Hippocampal formation (tissue), 2 donors: ENCODE measurements around the gene GRIK1.

Source experiments
- DNase-seq, 2 donors: peaks; one replicate each; lab custom pipeline; 2025; lab: John Stamatoyannopoulos, UW

Gene GRIK1

DNA sequence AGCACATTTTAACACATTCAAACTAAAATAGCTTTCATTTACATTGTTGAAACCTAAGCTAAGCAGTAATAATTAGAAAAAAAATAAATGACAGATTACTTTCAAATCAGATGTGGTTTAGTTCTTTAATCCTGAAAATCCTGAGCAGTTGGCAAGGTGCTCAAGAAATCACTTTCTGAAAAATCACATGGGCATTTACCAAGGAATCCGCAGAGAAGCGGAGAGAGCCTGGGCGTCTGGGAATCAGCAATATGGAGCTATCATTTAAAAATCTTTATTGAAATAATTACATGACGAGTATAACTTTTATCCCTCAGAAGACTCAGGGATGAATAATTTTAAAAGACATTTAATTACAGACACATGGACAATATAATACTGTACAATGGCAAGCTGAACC, 30.2 kb downstream of the GRIK1 start:
- no peak for DNase-seq

DNA sequence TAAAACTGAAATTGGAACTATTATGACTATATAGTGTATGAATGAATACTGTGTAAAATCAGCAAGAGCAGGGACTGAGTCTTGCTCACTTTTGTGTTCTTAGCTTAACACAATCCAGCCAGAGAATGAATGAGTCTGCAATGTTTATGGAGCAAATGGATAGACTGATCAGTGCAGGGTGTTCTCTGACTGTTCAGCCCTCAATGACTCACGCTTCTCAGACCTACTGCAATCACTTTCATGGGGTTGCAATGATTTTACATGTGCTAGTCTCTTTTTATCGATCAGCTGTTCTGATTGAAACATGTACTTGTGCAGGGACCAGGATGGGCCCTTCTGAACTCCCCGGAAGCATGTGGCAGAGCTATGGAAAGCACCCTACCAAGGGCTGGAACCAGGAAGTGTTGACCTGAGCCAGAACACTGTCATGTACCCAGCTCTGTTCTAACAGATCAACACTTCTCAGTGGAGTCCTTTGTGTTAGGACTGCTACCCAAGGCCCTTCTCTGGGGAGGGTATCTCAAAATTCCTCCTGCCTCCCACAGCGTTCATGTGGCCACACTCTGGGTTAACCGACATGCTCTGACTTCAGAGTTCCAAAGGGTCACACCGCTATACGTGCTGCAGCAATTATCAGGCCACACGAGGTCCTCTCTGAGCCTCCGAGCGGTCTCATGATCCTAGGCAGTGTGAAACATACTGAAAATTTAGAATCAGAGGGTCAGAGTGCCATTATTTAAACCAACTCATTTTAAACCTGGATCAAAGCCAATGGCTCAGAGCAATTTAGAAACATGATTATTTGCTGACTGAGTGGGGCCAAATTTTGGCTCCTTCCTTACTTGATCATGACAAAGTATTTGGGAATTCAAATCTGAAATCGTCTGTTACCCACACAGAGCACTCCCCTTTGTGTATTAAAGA, 35.2 kb downstream of the GRIK1 start:
- DNase-seq = no peak

DNA sequence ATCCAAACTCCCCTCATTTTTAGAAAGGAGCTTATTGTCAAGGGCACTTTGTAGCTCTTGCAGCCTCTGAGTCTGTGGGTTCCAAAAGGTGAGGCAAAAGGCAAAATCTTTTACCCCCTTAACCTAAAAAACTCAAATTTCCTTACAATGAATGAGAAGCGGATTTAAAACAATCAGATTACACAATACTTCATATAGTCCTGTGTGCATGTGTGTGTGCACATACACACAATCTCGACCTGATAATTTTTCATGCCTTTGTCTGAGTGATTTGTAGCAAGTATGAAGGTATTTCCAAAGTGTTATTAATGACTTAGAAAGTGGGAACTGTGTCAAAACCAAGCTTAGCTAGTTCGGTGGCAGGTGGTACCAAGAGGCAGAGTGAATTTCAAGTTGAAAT, 42.9 kb downstream of the GRIK1 start:
- no peak for DNase-seq

DNA sequence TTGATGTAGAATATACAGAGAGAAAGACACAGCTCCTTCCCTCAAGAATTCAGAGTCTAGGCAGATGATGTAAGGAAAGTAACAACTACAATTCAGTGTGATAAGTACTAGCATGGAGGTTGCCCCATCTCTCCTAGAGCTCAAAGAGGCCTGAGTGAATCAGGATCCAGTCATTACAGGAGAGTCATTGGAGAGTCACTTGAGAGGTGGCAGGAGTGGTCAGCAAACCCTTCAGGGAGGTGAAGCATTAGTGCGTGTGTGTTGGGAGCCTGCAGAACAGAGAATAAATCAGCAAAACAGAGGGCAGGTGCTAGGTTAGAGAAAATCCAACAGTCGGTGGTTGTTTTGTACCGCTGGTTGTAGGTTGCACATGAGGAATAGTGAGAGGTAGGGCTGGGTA, 46.1 kb downstream of the GRIK1 start:
- no peak for DNase-seq

DNA sequence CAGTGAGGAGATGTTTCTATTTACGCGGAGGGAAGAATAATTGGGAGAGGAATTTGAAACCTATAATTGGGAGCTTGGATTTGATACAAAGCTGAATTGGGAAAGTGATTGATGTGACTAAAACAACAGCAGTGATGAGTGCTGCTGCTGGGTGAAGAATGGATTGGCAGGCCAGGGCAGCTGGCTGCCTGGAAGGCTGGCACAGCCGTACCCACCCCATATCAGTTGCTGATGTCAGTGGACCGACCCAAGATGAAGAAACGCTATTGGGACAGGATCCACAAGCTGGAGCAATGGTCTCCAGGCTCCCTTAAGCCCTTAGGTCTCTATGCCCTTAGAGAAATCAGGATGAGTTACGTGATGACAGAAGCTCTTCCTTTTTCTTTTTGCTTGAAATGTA, 47.4 kb downstream of the GRIK1 start:
- DNase-seq = no peak

DNA sequence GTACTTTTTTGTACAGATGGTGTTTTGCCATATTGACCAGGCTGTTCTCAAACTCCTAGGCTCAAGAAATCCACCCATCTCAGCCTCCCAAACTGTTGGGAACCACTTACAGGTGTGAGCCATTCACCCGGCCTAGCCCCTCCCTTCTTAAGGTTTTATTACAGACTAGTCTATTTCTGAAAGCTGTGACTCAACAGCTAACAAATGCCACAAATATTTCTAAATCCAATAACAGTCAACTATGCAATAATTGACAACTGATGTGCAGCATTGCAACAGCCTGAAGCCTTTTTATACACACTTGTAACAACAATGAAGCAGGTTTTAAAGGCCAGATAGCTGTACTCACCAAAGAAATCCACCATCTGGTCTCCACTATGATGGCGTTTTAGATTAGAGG, 51.4 kb downstream of the GRIK1 start:
- no peak for DNase-seq

DNA sequence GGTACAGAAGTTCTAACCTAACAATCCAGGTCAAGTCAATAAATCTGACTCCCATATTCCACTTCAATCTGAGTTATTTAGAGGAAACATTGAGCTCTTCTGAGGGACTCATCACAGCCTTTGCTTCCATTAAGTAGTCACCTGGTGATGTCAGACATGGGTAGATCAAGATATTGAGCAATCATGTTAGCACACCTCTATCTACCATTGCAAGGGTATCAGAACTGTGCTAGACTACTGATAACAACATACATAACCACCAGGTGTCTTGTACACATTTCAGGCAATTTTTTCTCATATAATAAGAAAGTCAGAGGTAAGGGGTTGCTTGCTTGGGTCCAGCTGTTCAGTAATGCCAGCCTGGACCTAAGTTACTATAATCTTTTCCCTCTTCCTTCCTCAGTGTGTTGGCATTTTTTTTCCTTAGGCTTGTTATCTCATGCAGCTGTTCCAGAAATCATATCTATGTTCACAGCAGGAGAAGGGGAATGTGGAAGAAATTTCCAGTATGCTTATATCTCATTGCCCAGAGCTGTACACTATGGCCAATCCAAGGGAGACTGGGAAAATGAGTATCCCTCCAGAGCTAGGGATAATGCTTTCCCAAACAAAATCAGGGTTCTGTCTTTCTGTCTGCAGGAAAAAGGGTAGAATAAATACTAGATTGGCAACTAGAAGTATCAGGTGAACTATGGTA, 52.3 kb downstream of the GRIK1 start:
- no peak for DNase-seq

DNA sequence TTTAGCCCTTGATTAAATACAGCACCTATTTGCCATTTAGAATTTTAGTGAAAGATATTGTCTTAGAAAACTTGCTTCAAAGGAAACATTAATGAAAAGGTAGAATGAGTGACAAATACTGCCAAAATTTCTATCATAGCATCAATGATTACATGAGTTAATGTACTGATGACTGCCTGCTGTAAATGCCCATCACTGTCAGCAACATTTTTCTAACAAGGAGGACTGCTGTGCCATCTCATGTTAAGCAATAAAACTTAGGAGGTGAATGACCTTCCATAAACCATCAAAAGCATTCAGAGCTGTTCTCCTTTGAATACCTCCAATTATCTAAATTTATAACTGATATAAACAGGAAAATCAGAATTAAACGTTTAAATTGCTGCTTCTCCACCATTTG, 54.3 kb downstream of the GRIK1 start:
- no peak for DNase-seq

DNA sequence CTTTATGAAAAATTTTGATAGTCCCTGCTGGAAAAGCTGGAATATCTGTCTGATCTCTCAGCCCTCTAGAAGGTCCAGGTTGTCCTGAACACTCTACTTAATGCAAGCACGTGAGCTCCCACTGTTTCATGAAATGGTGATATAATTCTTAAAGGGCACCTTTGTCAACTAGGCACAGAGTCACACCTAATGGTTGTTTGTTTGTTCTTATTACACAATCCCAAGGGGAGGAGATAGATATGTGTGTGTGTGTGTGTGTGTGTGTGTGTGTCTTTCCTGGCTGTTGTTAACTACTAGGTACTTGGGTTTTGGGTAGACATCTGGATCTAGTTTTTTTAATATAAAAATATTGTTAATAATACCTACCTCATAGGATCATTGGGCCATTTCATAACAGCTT, 63.9 kb downstream of the GRIK1 start:
- no peak for DNase-seq

DNA sequence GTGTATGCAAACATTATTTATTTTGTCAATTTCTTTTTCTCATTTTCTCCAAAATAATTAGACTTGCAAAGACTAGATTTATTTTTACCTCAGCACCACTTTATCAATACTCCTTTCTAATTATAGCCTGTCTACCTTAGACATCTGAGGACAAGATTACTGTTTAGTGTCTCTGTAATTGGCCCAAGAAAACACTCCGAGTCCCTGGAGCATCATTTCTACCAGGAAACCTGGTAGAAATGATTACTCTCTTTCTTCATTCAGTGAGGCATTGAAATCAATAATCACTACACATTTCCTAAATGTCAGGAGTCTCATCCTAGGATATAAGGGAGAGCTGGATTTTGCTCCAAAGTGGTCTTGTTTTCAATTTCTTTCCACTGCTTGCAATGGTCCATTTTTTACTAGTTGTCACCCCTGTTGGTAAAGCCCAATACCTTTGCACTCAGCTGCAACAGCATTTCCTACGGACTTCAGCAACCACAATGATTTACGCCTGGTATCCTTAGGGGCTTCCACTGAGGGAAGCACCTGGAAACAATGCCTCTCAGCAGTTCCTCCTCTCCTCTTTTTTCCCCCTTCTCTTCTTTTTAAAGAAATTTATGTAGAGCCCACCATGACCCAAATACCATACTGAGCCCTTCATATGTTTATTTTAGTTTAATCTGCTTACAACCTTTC, 64.6 kb downstream of the GRIK1 start:
- DNase-seq = no peak

DNA sequence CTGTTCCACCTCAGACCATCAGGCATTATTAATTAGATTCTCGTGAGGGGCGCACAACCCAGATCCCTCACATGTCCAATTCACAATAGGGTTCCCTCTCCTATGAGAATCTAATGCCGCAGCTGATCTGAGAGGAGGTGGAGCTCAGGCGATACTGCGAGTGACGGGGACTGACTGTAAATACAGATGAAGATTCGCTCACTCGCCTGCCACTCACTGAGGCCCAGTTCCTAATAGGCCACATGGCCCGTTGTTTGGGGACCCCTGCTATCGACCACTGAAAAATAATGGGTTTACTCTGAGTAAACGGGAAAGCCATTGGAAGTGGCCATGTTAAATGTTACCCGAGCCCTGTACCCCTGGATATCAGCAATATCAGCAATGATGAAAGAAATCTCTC, 65.9 kb downstream of the GRIK1 start:
- no peak for DNase-seq

DNA sequence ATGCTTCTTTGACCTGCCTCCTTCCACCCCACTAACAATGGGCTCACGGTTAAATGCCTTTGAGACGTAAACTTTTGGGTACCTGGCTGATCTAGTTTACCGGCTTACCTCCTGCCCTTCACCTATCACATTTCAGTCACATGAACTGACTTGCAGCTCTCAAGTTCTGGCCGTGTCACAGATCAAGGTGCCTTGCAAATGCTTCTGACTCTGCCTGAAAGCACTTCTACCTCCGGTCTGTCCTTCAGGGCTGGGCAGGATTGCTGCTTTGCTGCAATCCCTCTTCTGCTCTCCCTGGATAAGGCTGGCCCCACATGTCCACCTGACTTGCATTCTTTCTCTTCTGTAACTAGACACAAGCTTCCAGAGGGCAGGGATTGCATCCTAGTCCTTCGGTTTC, 69.0 kb downstream of the GRIK1 start:
- no peak for DNase-seq

DNA sequence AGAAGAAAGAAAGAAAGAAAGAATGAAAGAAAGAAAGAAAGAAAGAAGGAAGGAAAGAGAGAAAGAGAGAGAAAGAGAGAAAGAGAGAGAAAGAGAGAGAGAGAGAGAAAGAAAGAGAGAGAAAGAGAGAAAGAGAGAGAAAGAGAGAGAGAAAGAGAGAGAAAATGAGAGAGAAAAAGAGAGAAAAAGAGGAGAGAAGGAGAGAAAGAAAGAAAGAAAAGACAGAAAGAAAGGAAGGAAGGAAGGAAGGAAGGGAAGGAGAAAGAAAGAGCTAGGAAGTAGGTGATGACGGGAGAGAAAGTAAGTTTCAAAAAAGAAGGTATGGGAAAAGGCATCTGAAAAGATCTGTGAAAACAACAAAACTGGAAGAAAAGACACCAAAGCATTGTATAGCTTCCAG, 72.0 kb downstream of the GRIK1 start:
- no peak for DNase-seq

DNA sequence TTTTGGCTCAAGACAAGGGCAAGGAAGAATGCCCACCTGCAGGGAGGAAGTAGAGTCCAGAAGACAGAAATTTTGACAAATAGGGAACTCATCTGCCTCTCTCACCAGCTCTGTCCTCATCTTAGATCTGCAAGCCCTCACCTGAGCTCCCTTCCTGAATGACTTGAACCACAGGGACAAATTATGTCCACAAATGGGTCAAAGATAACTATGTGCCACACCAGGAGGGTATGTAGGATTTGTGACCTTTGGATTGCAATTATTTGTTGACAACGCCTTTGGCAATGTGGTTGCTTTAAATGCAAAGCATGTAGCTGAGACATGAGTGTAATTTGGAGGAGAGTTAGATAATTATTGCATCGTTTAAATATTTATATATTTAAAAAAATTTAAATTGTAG, 79.5 kb downstream of the GRIK1 start:
- DNase-seq = no peak

DNA sequence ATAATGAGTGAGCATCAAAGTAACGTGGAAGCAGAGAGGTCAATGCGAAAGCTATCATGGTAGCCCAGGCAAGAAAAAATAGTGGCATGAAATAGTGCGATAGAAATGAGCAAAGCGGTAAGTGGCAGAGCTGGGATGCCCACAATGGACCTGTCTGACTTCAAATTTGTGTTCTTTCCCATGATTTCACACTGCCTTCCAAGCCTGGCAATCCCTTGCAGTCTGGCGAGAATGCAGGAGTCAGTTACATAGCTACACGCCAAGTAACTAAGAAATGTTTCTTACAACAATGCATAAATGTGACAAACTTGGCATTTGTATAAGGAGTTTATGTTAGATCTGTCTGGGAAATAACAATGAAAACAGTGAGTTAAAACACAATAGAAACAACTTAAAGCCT, 82.6 kb downstream of the GRIK1 start:
- no peak for DNase-seq

DNA sequence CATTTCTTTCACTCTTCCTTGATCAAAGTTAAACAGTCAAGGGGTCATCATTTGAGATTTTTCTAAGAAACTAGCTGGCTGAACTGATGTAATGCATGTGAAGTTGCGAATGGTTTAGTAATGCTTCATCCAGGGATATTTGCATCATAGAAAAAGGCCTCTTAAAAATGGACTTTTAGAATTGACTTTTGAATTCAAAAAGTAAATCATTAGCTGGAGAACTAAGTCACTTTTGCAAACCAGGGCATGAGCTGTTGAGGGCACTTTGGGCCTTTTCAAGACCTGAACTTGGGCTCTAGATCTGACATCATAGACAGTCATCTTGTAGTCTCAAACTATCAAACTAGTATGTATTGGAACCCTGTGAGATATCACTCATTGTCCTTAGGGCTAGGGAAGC, 85.0 kb downstream of the GRIK1 start:
- DNase-seq = no peak

DNA sequence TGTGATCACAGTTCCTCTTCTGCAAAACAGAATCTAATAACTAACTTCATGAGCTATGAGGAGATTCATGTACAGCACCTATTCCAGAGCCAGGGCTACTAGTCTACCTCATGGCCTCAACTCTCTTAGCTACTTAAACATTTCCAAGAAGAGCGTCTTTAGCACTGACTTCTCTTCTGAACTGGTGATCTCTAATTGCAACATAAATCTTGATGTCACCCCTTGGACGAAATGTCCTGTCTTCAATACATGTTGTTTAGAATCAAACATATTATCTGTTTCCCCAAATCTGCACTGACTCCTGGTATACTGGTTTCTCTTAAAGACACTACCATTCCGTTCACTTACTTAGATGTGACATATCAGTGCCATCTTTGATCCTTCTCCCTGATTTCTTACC, 88.2 kb downstream of the GRIK1 start:
- no peak for DNase-seq

DNA sequence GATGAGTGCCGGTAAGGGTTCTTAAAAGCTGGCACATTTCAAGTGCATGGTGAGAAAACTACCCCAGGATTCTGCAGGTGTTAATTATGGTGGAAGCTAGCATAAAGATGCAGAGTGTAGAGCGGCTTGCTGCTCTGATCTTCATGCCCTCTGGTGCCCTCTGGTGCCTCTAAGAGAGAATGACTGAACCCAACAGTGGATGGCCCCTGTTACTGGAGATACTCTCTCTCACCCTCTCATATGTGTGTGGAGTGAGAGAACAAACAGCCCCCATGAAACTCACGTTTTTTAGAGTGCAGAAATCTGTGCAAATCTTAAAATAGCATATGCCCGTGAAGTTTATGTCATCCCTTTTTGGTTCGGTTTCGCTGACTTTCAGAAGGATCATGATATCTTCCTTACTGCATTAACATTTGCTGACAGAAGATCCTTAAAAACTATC, 90.0 kb downstream of the GRIK1 start:
- peak; percentile 22 to 35 for DNase-seq

DNA sequence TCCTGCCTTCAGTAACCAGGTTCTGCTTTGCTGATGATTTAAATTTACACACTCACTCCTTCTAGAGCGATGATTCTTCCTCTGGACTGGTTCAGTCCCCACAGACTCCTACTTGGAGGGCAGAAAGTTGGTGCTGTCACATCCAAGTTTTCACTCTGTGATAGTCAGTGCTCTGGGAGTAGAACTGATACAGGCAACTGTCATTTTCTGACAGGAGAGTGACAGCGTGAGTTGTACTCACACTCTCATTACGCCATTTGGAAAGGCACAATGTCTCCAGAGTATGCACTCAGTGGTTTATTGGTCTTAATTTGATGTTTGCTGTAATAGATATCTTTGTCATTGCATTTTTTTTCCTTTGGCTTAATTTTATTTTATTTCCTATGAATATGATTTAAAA, 96.0 kb downstream of the GRIK1 start:
- no peak for DNase-seq

DNA sequence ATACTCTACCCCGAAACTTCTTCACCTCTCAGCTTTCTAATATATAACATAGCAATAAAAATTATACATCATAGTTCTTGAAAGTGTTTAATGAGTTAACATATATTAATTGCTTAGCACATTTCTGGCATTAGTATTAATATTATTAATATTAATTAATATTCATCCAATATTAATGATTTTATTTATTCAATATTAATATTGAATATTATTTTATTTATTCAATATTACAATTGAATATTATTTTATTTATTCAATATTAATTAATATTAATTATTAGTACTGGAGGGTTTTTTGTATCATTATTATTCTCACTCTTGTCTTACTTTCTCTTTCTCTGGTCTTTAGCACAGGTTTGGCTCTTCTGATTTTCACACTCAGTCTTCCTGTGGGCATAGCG, 105.2 kb downstream of the GRIK1 start:
- DNase-seq = no peak

DNA sequence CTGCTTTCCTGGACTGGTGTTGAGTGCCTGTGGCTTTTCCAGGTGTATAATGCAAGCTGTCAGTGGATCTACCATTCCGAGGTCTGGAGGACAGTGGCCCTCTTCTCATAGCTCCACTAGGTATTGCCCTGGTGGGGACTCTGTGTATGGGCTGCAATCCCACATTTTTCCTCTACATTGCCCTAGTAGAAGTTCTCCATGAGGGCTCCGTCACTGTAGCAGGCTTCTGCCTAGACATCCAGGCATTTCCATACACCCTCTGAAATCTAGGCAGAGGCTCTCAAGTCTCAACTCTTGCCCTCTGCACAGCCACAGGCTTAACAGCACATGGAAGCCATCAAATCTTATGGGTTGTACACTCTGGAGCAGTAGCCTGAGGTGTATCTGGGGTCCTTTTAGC, 107.6 kb downstream of the GRIK1 start:
- DNase-seq = no peak

DNA sequence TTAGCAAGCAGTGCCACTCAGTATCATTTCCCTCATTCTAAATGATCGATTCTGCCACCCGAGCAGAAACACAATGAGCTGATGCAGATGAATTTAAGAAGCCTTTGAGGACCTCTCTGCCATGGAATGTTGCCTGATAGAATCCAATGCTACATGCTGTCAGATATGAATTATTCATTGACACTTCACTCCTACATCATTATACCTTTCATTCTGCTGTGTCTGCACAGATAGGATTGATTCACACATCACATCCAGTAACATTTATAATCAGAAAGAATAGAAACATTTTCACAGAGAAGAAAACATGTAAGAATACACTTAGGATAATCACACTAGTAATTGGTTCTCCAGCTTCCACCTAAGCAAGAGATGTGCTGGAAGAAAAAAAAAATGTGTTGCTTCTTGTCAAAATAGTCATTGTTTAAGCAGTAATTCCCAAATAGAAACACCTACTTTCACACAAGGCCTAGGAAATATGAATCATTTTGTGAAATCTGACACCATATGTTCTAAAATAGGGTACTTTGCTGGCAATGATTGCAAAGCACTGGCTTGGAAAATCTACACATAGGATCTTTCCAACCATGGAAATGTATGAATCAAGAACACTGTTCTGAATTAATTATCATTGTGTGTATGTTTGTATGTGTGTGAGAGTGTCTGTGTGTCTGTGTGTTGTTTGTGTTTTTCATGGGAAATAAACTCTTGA, 110.1 kb downstream of the GRIK1 start:
- DNase-seq = no peak
